ENCODE results near the gene TBC1D4.

DNA sequence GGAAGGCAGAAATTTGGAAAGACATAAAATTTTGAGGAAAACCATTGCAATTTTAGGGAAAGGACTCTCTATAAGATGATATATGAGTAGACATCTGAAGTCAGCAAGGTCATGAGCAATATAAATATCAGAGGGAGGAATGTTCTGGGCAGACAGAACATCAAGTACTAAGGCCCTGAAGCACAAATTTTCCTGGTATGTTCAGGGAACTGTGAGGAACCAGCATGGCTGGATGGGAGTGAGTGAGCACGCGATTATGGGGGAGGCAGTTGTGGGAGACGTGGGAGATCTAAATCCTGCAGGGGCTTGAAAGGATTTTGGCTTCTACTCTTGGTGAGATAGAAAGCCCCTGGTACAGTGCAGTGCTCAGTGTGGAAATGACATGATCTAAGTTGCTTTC is 112.0 kb downstream of the TBC1D4 start:
- TF ChIP-seq CTCF (IDR thresholded peaks at IDR 0.05 in 8 of 11, conservative IDR thresholded peaks at IDR 0.05 in 3 of 11), result no peak
- no peak for TF ChIP-seq POLR2AphosphoS5 (IDR thresholded peaks at IDR 0.05)
- no peak for TF ChIP-seq POLR2A (IDR thresholded peaks at IDR 0.05)
